ENCODE data around the gene ACTA2. TPM values are rescaled to one million over a fixed set of nuclear protein-coding genes. Genes with fewer than 3 reads are reported as not detected.

ACTA2 gene
- total RNA-seq, 1 experiment from 2014 or later = 25.4 TPM

DNA sequence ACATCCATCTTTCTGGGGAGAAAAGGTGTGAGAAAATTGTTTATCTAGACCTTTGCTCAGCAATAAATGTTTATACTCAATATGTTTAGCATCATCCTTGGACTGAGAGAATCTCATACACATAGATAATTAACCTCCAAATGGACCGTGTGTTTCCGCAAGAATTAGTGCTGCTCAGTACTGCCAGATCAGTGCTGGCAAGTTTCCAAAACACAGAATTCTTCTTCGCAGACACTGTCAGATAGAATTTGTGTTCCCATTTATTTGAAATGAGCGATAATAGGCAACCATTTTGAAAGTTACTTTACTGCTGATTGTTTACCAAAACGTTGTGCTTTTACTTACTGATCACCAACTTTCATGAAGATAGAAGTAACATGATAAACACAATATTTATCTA is 38.8 kb downstream of the ACTA2 start:
- Mint-ChIP-seq H3K9me3 (ENCODE audit: unreplicated experiment) (no peaks in the 10 kb centered on the region), H3K27me3 (ENCODE audit: insufficient read depth, unreplicated experiment) (no peaks in the 10 kb centered on the region), H3K4me3 (ENCODE audit: unreplicated experiment) (no peak overlapping the region), H3K27ac (ENCODE audit: low read depth, unreplicated experiment) (no peak overlapping the region), H3K4me1 (ENCODE audit: insufficient read depth, unreplicated experiment) (no peaks in the 10 kb centered on the region), H3K36me3 (ENCODE audit: insufficient read depth, unreplicated experiment) (peaks cover 12% of the 10 kb centered on the region)
- intact Hi-C loops (cut with micrococcal nuclease) = no loop called here
- POLR2A ChIA-PET = interaction anchor here (1.4 kb wide), 1 partner anchor 10 kb away, joined by 4 read pairs; no protein-coding TSS in a partner anchor
- DNase-seq (ENCODE audit: unreplicated experiment) = no peak
- TF ChIP-seq, protein P1, sequence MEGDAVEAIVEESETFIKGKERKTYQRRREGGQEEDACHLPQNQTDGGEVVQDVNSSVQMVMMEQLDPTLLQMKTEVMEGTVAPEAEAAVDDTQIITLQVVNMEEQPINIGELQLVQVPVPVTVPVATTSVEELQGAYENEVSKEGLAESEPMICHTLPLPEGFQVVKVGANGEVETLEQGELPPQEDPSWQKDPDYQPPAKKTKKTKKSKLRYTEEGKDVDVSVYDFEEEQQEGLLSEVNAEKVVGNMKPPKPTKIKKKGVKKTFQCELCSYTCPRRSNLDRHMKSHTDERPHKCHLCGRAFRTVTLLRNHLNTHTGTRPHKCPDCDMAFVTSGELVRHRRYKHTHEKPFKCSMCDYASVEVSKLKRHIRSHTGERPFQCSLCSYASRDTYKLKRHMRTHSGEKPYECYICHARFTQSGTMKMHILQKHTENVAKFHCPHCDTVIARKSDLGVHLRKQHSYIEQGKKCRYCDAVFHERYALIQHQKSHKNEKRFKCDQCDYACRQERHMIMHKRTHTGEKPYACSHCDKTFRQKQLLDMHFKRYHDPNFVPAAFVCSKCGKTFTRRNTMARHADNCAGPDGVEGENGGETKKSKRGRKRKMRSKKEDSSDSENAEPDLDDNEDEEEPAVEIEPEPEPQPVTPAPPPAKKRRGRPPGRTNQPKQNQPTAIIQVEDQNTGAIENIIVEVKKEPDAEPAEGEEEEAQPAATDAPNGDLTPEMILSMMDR (IDR thresholded peaks at IDR 0.05; ENCODE audit: unreplicated experiment) = no peak
- no TSS peak for BruUV-seq (replicated peaks)
- CTCF ChIA-PET = no interaction called here

- no peak overlapping the region for H3K4me3 Mint-ChIP-seq (ENCODE audit: unreplicated experiment)
- peaks cover 17% of the 10 kb centered on the region for H3K36me3 Mint-ChIP-seq (ENCODE audit: insufficient read depth, unreplicated experiment)
- DNase-seq (ENCODE audit: unreplicated experiment) = no peak
- intact Hi-C loops (cut with micrococcal nuclease) = no loop called here
- no peaks in the 10 kb centered on the region for H3K4me1 Mint-ChIP-seq (ENCODE audit: insufficient read depth, unreplicated experiment)
- no peaks in the 10 kb centered on the region for H3K9me3 Mint-ChIP-seq (ENCODE audit: unreplicated experiment)
- TF ChIP-seq, protein P1 (IDR thresholded peaks at IDR 0.05; ENCODE audit: unreplicated experiment) = no peak
- H3K27ac Mint-ChIP-seq (ENCODE audit: low read depth, unreplicated experiment) = no peak overlapping the region
- POLR2A ChIA-PET = interaction anchor here (1.4 kb wide), 1 partner anchor 10 kb away, joined by 4 read pairs; no protein-coding TSS in a partner anchor
- CTCF ChIA-PET = interaction anchor here (0.5 kb wide), 1 partner anchor 79 kb away, joined by 3 read pairs; no protein-coding TSS in a partner anchor
- no TSS peak for BruUV-seq (replicated peaks)
- no peaks in the 10 kb centered on the region for H3K27me3 Mint-ChIP-seq (ENCODE audit: insufficient read depth, unreplicated experiment)
Observed at GRCh38 chr10:88913127-88913526, 39.4 kb downstream of the ACTA2 start.

GRCh38 chr10:88911851-88912250 is 40.7 kb downstream of the ACTA2 start:
- no TSS peak for BruUV-seq (replicated peaks)
- TF ChIP-seq, protein P1 (IDR thresholded peaks at IDR 0.05; ENCODE audit: unreplicated experiment) = no peak
- Mint-ChIP-seq H3K27me3 (ENCODE audit: insufficient read depth, unreplicated experiment) (no peaks in the 10 kb centered on the region), H3K36me3 (ENCODE audit: insufficient read depth, unreplicated experiment) (peaks cover 18% of the 10 kb centered on the region), H3K27ac (ENCODE audit: low read depth, unreplicated experiment) (no peak overlapping the region), H3K4me1 (ENCODE audit: insufficient read depth, unreplicated experiment) (no peaks in the 10 kb centered on the region), H3K4me3 (ENCODE audit: unreplicated experiment) (no peak overlapping the region), H3K9me3 (ENCODE audit: unreplicated experiment) (no peaks in the 10 kb centered on the region)
- ChIA-PET CTCF (interaction anchor here (1.1 to 1.5 kb wide), 2 partner anchors 21 to 76 kb away, joined by 5 to 6 read pairs; no protein-coding TSS in a partner anchor), POLR2A (no interaction called here)
- intact Hi-C loops (cut with micrococcal nuclease) = no loop called here
- no peak for DNase-seq (ENCODE audit: unreplicated experiment)

GRCh38 chr10:88911116-88911515 is 41.5 kb downstream of the ACTA2 start:
- TF ChIP-seq, protein P1 (IDR thresholded peaks at IDR 0.05; ENCODE audit: unreplicated experiment) = no peak
- ChIA-PET CTCF (interaction anchor here (1.1 to 1.5 kb wide), 4 partner anchors 22 to 76 kb away, joined by 3 to 6 read pairs (median 4); no protein-coding TSS in a partner anchor), POLR2A (interaction anchor here (1.0 to 1.5 kb wide), 2 partner anchors 24 to 79 kb away, joined by 3 to 4 read pairs; partner anchors contain the start of gene FAS)
- Mint-ChIP-seq H3K4me3 (ENCODE audit: unreplicated experiment) (no peak overlapping the region), H3K4me1 (ENCODE audit: insufficient read depth, unreplicated experiment) (no peaks in the 10 kb centered on the region), H3K36me3 (ENCODE audit: insufficient read depth, unreplicated experiment) (peaks cover 21% of the 10 kb centered on the region), H3K27me3 (ENCODE audit: insufficient read depth, unreplicated experiment) (no peaks in the 10 kb centered on the region), H3K27ac (ENCODE audit: low read depth, unreplicated experiment) (no peak overlapping the region), H3K9me3 (ENCODE audit: unreplicated experiment) (no peaks in the 10 kb centered on the region)
- intact Hi-C loops (cut with micrococcal nuclease) = no loop called here
- no TSS peak for BruUV-seq (replicated peaks)
- DNase-seq (ENCODE audit: unreplicated experiment) = no peak
